ENCODE data around the gene CNIH3. TPM values are rescaled to one million over a fixed set of nuclear protein-coding genes. Genes with fewer than 3 reads are reported as not detected.

The CNIH3 gene
- total and polyA plus RNA-seq, 7 experiments from 2014 or later, result 1.0 to 4.2 (median 2.0) TPM

DNA sequence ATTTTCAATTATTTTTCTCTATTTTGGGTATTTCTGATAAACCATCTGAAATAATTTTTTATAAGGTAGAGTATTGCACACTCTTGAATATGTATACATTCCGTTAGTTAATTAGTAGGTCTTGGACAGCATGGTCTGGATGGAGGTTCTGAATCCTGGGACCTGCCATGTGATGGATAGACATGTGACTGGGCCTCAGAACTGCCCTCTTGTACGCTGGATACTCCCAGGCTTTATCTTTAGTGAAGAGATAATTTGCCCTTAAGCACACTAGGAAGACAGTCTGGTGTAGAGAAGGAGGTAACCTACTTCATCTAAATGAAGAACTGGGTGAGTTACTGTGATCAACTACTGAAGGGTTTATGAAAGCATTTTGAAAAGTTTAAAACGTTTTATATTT lies 48.9 kb downstream of the CNIH3 start:
- no peaks in the 10 kb centered on the region for H3K4me1 ChIP-seq (ENCODE audit: control insufficient read depth in 2 of 2, insufficient read depth in 2 of 2, low read length in 2 of 2)
- Mint-ChIP-seq H3K27me3 (peaks cover 0 to 25% (median 2%) of the 10 kb centered on the region in 5 donors), H3K27ac (no peak overlapping the region), H3K4me1 (no peaks in the 10 kb centered on the region), H3K36me3 (no peaks in the 10 kb centered on the region), H3K4me3 (no peak overlapping the region), H3K9me3 (peaks cover 0 to 2% (median 0%) of the 10 kb centered on the region in 11 donors)
- no peaks in the 10 kb centered on the region for H3K9me3 ChIP-seq (ENCODE audit: control insufficient read depth in 2 of 3, low read length in 3 of 3)
- intact Hi-C loops (cut with micrococcal nuclease), result no loop called here
- no peak overlapping the region for H3K4me3 ChIP-seq (ENCODE audit: low read length)
- no peak overlapping the region for H3K27ac ChIP-seq (ENCODE audit: low read depth, low read length)
- no peaks in the 10 kb centered on the region for H3K27me3 ChIP-seq (ENCODE audit: control insufficient read depth in 2 of 2, insufficient read depth in 2 of 2, low read length in 2 of 2)
- DNase-seq, result no peak
- ATAC-seq, result no peak
- POLR2A ChIA-PET, result no interaction called here
- CTCF ChIA-PET, result no interaction called here
- H3K36me3 ChIP-seq (ENCODE audit: control insufficient read depth in 2 of 3, insufficient read depth in 3 of 3, low read length in 3 of 3), result no peaks in the 10 kb centered on the region

DNA sequence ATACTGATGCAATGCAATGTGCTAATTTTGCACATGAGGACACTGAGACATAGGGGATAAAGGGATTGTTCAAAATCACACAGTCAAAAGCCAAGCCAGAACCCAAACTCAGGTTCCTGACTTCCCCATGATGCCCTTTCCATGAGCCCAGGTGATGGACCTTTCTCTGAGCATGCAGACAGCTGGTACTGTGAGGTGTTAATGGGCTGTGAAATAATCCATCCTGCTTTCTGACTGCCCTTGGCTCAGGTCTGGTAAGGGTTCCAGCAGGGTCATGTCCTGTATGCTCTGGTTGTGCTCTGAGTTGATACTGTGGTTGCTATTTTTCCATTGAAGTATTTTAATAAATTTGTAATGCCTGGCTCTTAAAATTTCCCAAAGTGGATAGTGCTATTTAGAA lies 50.0 kb downstream of the CNIH3 start:
- POLR2A ChIA-PET, result no interaction called here
- Histone ChIP-seq H3K27me3 (ENCODE audit: control insufficient read depth in 2 of 2, insufficient read depth in 2 of 2, low read length in 2 of 2) (no peaks in the 10 kb centered on the region), H3K36me3 (ENCODE audit: control insufficient read depth in 2 of 3, insufficient read depth in 3 of 3, low read length in 3 of 3) (no peaks in the 10 kb centered on the region), H3K9me3 (ENCODE audit: control insufficient read depth in 2 of 3, low read length in 3 of 3) (no peaks in the 10 kb centered on the region), H3K27ac (ENCODE audit: low read depth, low read length) (no peak overlapping the region), H3K4me3 (ENCODE audit: low read length) (no peak overlapping the region), H3K4me1 (ENCODE audit: control insufficient read depth in 2 of 2, insufficient read depth in 2 of 2, low read length in 2 of 2) (no peaks in the 10 kb centered on the region)
- ATAC-seq (no peak), DNase-seq (no peak)
- Mint-ChIP-seq H3K36me3 (no peaks in the 10 kb centered on the region), H3K4me1 (no peaks in the 10 kb centered on the region), H3K9me3 (peaks cover 0 to 2% (median 0%) of the 10 kb centered on the region in 11 donors), H3K4me3 (no peak overlapping the region), H3K27me3 (peaks cover 0 to 24% (median 4%) of the 10 kb centered on the region in 5 donors), H3K27ac (no peak overlapping the region)
- intact Hi-C loops (cut with micrococcal nuclease), result no loop called here
- CTCF ChIA-PET, result no interaction called here

DNA sequence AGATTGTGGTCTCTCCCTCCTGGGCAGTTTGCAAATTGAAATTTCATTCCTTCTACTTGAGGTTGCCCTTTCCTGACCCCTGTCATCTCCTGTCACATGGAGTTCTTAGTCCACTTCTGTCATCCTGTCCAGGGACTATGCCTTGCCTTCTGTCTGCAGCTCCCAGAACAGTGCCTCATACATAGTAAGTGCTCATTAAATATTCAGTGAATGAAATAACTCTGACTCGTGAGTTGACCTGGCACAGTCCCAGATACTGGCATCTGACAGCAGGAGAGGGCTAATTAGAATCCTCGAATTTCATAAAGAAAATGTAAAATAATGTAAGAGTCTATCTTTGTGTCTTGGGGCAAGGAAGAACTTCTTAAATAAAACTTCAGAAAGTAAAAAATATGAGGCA lies 50.8 kb downstream of the CNIH3 start:
- H3K36me3 Mint-ChIP-seq, result no peaks in the 10 kb centered on the region
- H3K27me3 ChIP-seq (ENCODE audit: control insufficient read depth in 2 of 2, insufficient read depth in 2 of 2, low read length in 2 of 2), result no peaks in the 10 kb centered on the region
- H3K4me1 ChIP-seq (ENCODE audit: control insufficient read depth in 2 of 2, insufficient read depth in 2 of 2, low read length in 2 of 2), result no peaks in the 10 kb centered on the region
- H3K4me1 Mint-ChIP-seq, result no peaks in the 10 kb centered on the region
- H3K4me3 Mint-ChIP-seq, result no peak overlapping the region
- H3K9me3 Mint-ChIP-seq, result peaks cover 0 to 2% (median 0%) of the 10 kb centered on the region in 11 donors
- H3K27ac Mint-ChIP-seq, result no peak overlapping the region
- ChIA-PET POLR2A (no interaction called here), CTCF (no interaction called here)
- H3K9me3 ChIP-seq (ENCODE audit: control insufficient read depth in 2 of 3, low read length in 3 of 3), result no peaks in the 10 kb centered on the region
- peaks cover 0 to 18% (median 4%) of the 10 kb centered on the region in 5 donors for H3K27me3 Mint-ChIP-seq
- DNase-seq (no peak), ATAC-seq (no peak)
- intact Hi-C loops (cut with micrococcal nuclease), result no loop called here
- no peak overlapping the region for H3K27ac ChIP-seq (ENCODE audit: low read depth, low read length)
- H3K36me3 ChIP-seq (ENCODE audit: control insufficient read depth in 2 of 3, insufficient read depth in 3 of 3, low read length in 3 of 3), result no peaks in the 10 kb centered on the region
- H3K4me3 ChIP-seq (ENCODE audit: low read length), result no peak overlapping the region

DNA sequence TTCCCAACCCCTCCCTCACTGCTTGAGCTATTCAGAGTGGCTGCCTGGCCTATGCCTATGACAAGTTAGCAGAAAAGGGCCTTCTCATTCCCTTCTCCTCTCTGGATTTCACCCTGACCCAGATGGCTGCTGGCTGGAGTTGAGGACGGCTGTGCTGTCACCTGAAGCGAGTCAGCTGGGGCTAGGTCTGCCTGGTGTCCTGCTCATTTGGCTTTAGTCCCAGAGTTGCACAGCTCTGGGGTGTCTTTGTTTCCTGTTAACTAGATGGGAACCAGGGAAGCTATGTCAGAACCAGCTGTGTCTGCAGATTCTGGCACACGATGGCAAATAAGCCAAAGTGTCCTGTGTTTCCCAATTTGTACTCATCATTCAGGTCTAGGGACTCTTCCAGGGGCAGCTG lies 52.9 kb downstream of the CNIH3 start:
- Mint-ChIP-seq H3K4me3 (no peak overlapping the region), H3K27ac (no peak overlapping the region), H3K4me1 (no peaks in the 10 kb centered on the region), H3K27me3 (peaks cover 0 to 15% (median 4%) of the 10 kb centered on the region in 5 donors), H3K36me3 (no peaks in the 10 kb centered on the region), H3K9me3 (peaks cover 0 to 2% (median 0%) of the 10 kb centered on the region in 11 donors)
- ChIA-PET CTCF (no interaction called here), POLR2A (no interaction called here)
- intact Hi-C loops (cut with micrococcal nuclease), result no loop called here
- H3K27me3 ChIP-seq (ENCODE audit: control insufficient read depth in 2 of 2, insufficient read depth in 2 of 2, low read length in 2 of 2), result no peaks in the 10 kb centered on the region
- H3K36me3 ChIP-seq (ENCODE audit: control insufficient read depth in 2 of 3, insufficient read depth in 3 of 3, low read length in 3 of 3), result no peaks in the 10 kb centered on the region
- no peaks in the 10 kb centered on the region for H3K9me3 ChIP-seq (ENCODE audit: control insufficient read depth in 2 of 3, low read length in 3 of 3)
- H3K4me1 ChIP-seq (ENCODE audit: control insufficient read depth in 2 of 2, insufficient read depth in 2 of 2, low read length in 2 of 2), result no peaks in the 10 kb centered on the region
- no peak for DNase-seq
- ATAC-seq, result no peak
- H3K27ac ChIP-seq (ENCODE audit: low read depth, low read length), result no peak overlapping the region
- no peak overlapping the region for H3K4me3 ChIP-seq (ENCODE audit: low read length)

DNA sequence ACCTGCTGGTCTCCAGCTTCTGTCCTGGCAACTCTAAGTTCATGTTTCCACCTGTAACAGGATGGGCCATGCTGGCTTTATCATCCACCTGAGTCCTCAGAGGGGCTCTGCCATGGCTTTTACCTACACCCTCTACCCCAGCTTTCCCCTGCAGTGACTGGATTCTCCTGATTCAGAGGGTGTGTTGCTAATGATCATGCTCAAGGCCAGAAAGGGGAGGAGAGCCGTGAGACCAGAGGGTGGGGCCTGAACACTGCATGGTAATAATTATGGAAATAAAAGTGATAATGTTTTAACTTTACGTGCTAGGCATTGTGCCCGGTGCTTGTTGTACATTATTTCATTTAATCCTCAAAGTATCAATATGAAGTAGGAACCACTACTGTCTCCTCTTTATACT lies 53.3 kb downstream of the CNIH3 start:
- Mint-ChIP-seq H3K4me1 (no peaks in the 10 kb centered on the region), H3K36me3 (no peaks in the 10 kb centered on the region), H3K4me3 (no peak overlapping the region), H3K27me3 (peaks cover 0 to 15% (median 4%) of the 10 kb centered on the region in 5 donors), H3K27ac (no peak overlapping the region), H3K9me3 (peaks cover 0 to 2% (median 0%) of the 10 kb centered on the region in 11 donors)
- DNase-seq (no peak), ATAC-seq (no peak)
- Histone ChIP-seq H3K27ac (ENCODE audit: low read depth, low read length) (no peak overlapping the region), H3K27me3 (ENCODE audit: control insufficient read depth in 2 of 2, insufficient read depth in 2 of 2, low read length in 2 of 2) (no peaks in the 10 kb centered on the region), H3K36me3 (ENCODE audit: control insufficient read depth in 2 of 3, insufficient read depth in 3 of 3, low read length in 3 of 3) (no peaks in the 10 kb centered on the region), H3K9me3 (ENCODE audit: control insufficient read depth in 2 of 3, low read length in 3 of 3) (no peaks in the 10 kb centered on the region), H3K4me1 (ENCODE audit: control insufficient read depth in 2 of 2, insufficient read depth in 2 of 2, low read length in 2 of 2) (no peaks in the 10 kb centered on the region), H3K4me3 (ENCODE audit: low read length) (no peak overlapping the region)
- intact Hi-C loops (cut with micrococcal nuclease), result no loop called here
- ChIA-PET POLR2A (no interaction called here), CTCF (no interaction called here)

DNA sequence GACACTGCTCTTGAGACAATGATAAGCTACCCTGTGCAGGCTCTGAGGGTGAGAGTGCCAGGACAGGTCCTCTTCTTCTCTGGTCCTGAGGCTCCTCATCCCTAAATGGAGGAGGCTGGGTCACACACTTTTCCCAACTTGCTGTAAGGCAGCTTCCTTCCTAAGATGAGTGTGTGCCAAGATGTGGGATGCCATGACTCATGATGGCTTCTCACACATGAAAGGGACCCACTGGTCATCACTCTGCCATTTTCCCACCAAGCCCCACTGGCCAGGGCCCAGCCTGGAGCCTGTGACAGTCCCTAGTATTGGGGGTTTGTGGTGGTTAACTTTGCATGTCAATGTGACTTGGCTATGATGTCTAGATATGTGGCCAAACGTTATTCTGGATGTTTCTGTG lies 54.4 kb downstream of the CNIH3 start:
- Mint-ChIP-seq H3K4me1 (no peaks in the 10 kb centered on the region), H3K36me3 (no peaks in the 10 kb centered on the region), H3K4me3 (no peak overlapping the region), H3K9me3 (peaks cover 0 to 2% (median 0%) of the 10 kb centered on the region in 11 donors), H3K27ac (no peak overlapping the region), H3K27me3 (peaks cover 0 to 13% (median 4%) of the 10 kb centered on the region in 5 donors)
- ChIA-PET CTCF (no interaction called here), POLR2A (no interaction called here)
- no peak for DNase-seq
- no peak overlapping the region for H3K27ac ChIP-seq (ENCODE audit: low read depth, low read length)
- no peaks in the 10 kb centered on the region for H3K36me3 ChIP-seq (ENCODE audit: control insufficient read depth in 2 of 3, insufficient read depth in 3 of 3, low read length in 3 of 3)
- intact Hi-C loops (cut with micrococcal nuclease), result no loop called here
- H3K4me1 ChIP-seq (ENCODE audit: control insufficient read depth in 2 of 2, insufficient read depth in 2 of 2, low read length in 2 of 2), result no peaks in the 10 kb centered on the region
- no peak overlapping the region for H3K4me3 ChIP-seq (ENCODE audit: low read length)
- no peaks in the 10 kb centered on the region for H3K9me3 ChIP-seq (ENCODE audit: control insufficient read depth in 2 of 3, low read length in 3 of 3)
- no peaks in the 10 kb centered on the region for H3K27me3 ChIP-seq (ENCODE audit: control insufficient read depth in 2 of 2, insufficient read depth in 2 of 2, low read length in 2 of 2)
- ATAC-seq, result no peak

DNA sequence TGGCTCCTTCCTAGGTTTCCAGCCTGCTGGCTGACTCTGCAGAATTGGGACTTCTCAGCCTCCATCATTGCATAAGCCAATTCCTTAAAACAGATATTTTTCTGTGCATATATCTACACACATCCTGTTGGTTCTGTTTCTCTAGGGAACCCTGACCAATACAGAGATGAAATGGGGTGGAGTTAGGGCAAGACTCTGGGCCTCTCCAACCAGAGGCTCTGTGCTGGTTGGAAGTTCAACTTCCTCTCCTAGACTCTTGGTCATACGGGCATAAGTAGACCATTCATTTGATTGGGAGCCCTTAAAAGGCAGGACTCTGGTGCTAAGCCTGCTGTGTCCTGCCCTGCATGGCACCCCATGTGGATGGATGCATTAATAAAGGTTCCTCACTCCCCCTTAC lies 55.0 kb downstream of the CNIH3 start:
- intact Hi-C loops (cut with micrococcal nuclease), result no loop called here

More for the DNA sequence above, 55.0 kb downstream of the CNIH3 start:
- POLR2A ChIA-PET, result no interaction called here
- Histone ChIP-seq H3K9me3 (ENCODE audit: control insufficient read depth in 2 of 3, low read length in 3 of 3) (no peaks in the 10 kb centered on the region), H3K27me3 (ENCODE audit: control insufficient read depth in 2 of 2, insufficient read depth in 2 of 2, low read length in 2 of 2) (no peaks in the 10 kb centered on the region), H3K36me3 (ENCODE audit: control insufficient read depth in 2 of 3, insufficient read depth in 3 of 3, low read length in 3 of 3) (no peaks in the 10 kb centered on the region), H3K27ac (ENCODE audit: low read depth, low read length) (no peak overlapping the region), H3K4me1 (ENCODE audit: control insufficient read depth in 2 of 2, insufficient read depth in 2 of 2, low read length in 2 of 2) (no peaks in the 10 kb centered on the region), H3K4me3 (ENCODE audit: low read length) (no peak overlapping the region)
- Mint-ChIP-seq H3K9me3 (peaks cover 0 to 2% (median 0%) of the 10 kb centered on the region in 11 donors), H3K36me3 (no peaks in the 10 kb centered on the region), H3K27ac (no peak overlapping the region), H3K4me1 (no peaks in the 10 kb centered on the region), H3K27me3 (peaks cover 0 to 16% (median 4%) of the 10 kb centered on the region in 5 donors), H3K4me3 (no peak overlapping the region)
- DNase-seq, result no peak
- no peak for ATAC-seq
- CTCF ChIA-PET, result no interaction called here
